ENCODE data around the gene TLE3.

GRCh38 chr15:70053716-70054229 is 43.9 kb downstream of the TLE3 start:
- TF ChIP-seq POLR2A (IDR thresholded peaks at IDR 0.05; ENCODE audit: low read depth, low read length) (no peak), USF2 (IDR thresholded peaks at IDR 0.05; ENCODE audit: low read depth, low read length) (no peak), CTCF (conservative IDR thresholded peaks at IDR 0.05; ENCODE audit: low read depth, low read length) (no peak), MAZ (IDR thresholded peaks at IDR 0.05; ENCODE audit: borderline replicate concordance, low read depth, low read length) (no peak), MXI1 (IDR thresholded peaks at IDR 0.05; ENCODE audit: borderline replicate concordance, low read depth, low read length) (no peak), ELK1 (IDR thresholded peaks at IDR 0.05; ENCODE audit: borderline replicate concordance, low read depth, low read length) (no peak)
